Neutrophil (primary cell): ENCODE data around the gene OTUD1.

Experiments used
- H3K27ac ChIP-seq: fragments of 200-600 bp; sonication (generic); 2 replicates; pipeline ENCODE4 v1.5.1; 2016; ENCODE audit warnings: mild to moderate bottlenecking, moderate library complexity
- H3K27me3 ChIP-seq: fragments of 200-600 bp; sonication (generic); 2 replicates; pipeline ENCODE4 v1.6.0; 2016; ENCODE audit warnings: mild to moderate bottlenecking
- H3K36me3 ChIP-seq: fragments of 200-600 bp; sonication (generic); 2 replicates; pipeline ENCODE4 v1.5.1; 2017
- H3K4me1 ChIP-seq, 2 experiments: fragments of 200-600 bp in 1 of 2; sonication (generic) in 1 of 2; 1 replicate in 1 of 2; 2 replicates in 1 of 2; pipeline versions ENCODE4 v1.5.1 to v1.6.1; 2013 to 2016; ENCODE audit warnings: low read depth in 1 of 2, low read length in 1 of 2, mild to moderate bottlenecking in 1 of 2, moderate library complexity in 1 of 2; ENCODE audit not compliant: control insufficient read depth in 1 of 2, insufficient read depth in 1 of 2
- H3K4me3 ChIP-seq, 2 experiments: fragments of 200-600 bp in 1 of 2; sonication (generic) in 1 of 2; 1 replicate in 1 of 2; 2 replicates in 1 of 2; pipeline ENCODE4 v1.5.1; 2013 to 2016; ENCODE audit warnings: low read depth in 1 of 2, low read length in 1 of 2, mild to moderate bottlenecking in 1 of 2, moderate library complexity in 1 of 2
- H3K9me3 ChIP-seq: fragments of 200-600 bp; sonication (generic); 2 replicates; pipeline ENCODE4 v1.5.1; 2016
- TF ChIP-seq, protein P1 (sequence below): fragments of 200-600 bp; sonication (generic); IDR thresholded peaks from 2 replicates; pipeline ENCODE4 v1.5.1; 2016; ENCODE audit warnings: antibody characterized with exemption

OTUD1 gene

DNA sequence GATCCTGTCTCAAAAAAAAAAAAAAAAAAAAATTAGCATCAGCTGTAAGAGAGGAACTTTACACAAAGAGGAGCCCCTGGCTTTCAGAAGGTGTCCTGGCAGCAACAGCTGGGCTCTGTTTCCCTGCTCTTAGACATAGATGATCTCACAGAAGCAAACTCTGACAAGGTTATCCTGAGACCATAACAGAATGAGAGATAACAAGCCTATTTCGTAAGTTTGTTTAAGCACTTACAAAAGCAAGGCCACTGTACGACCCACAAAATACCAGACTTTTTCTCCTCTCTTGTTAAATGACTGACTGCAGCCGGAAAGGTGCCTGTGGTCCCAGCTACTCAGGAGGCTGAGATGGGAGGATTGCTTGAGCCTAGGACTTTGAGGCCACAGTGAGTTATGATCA is 33.3 kb upstream of the OTUD1 start:
- Histone ChIP-seq H3K27ac (no peak overlapping the region), H3K4me1 (no peaks in the 10 kb centered on the region), H3K4me3 (no peak overlapping the region), H3K9me3 (no peaks in the 10 kb centered on the region), H3K27me3 (no peaks in the 10 kb centered on the region), H3K36me3 (no peaks in the 10 kb centered on the region)
- TF ChIP-seq, protein P1, sequence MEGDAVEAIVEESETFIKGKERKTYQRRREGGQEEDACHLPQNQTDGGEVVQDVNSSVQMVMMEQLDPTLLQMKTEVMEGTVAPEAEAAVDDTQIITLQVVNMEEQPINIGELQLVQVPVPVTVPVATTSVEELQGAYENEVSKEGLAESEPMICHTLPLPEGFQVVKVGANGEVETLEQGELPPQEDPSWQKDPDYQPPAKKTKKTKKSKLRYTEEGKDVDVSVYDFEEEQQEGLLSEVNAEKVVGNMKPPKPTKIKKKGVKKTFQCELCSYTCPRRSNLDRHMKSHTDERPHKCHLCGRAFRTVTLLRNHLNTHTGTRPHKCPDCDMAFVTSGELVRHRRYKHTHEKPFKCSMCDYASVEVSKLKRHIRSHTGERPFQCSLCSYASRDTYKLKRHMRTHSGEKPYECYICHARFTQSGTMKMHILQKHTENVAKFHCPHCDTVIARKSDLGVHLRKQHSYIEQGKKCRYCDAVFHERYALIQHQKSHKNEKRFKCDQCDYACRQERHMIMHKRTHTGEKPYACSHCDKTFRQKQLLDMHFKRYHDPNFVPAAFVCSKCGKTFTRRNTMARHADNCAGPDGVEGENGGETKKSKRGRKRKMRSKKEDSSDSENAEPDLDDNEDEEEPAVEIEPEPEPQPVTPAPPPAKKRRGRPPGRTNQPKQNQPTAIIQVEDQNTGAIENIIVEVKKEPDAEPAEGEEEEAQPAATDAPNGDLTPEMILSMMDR = no peak

- Histone ChIP-seq H3K27ac (no peak overlapping the region), H3K27me3 (no peaks in the 10 kb centered on the region), H3K4me1 (no peaks in the 10 kb centered on the region), H3K4me3 (no peak overlapping the region), H3K9me3 (no peaks in the 10 kb centered on the region), H3K36me3 (no peaks in the 10 kb centered on the region)
- TF ChIP-seq, protein P1 = no peak
These were observed 32.5 kb upstream of the OTUD1 start for GRCh38 chr10:23406409-23406808.

DNA sequence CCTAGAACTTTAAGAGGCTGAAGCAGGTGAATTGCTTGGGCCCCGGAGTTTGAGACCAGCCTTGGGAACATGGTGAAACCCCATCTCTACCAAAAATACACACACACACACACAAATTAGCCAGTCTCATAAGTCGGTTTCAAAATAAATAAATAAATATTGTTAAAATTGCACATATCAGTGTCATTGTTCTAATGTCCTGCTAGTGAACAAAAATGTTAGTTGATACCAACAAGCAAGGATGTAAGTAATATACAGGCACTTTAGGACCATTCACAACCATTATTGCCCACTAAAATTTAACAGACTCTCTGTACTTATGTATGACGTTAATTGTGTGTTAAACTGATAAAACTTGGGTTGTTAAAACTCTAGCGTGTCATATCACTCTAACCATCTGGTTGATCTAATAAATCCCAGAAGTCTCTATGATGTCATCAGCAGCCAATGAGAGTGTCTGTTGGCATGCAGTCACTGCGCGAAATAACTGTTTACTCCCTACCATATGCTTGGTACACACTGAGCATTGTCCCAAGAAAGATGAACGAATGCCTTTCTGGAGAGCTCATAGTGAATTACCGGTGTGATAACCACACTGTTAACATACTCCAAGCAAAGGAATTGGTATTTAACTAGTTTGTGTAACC is 30.4 kb upstream of the OTUD1 start:
- H3K9me3 ChIP-seq = no peaks in the 10 kb centered on the region
- TF ChIP-seq, protein P1 = no peak

DNA sequence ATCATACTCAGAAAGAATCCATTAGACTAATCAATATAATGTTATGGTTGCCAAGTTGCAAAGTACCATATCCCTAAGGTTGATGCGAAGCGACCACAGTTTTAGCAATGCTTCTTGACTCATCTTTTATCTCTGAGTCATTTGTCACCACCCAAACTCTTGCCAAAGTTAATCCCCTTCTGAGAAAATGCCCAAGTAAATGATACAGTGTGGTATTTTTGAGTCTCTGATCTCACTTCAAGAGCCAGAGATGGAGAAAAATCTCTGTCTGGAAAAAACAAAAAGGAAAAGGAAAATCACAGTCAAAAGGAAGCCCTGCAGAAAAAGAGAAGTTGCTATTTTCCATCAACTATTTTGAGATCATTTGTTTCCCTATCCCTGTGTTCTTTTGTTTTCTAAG is 26.7 kb upstream of the OTUD1 start:
- Histone ChIP-seq H3K36me3 (no peaks in the 10 kb centered on the region), H3K4me1 (no peaks in the 10 kb centered on the region), H3K9me3 (no peaks in the 10 kb centered on the region), H3K27me3 (peaks cover 18% of the 10 kb centered on the region), H3K4me3 (no peak overlapping the region), H3K27ac (no peak overlapping the region)
- TF ChIP-seq, protein P1 = no peak

More for the DNA sequence above, 30.4 kb upstream of the OTUD1 start:
- no peaks in the 10 kb centered on the region for H3K4me1 ChIP-seq
- H3K27ac ChIP-seq = no peak overlapping the region
- peaks cover 4% of the 10 kb centered on the region for H3K27me3 ChIP-seq
- no peak overlapping the region for H3K4me3 ChIP-seq
- no peaks in the 10 kb centered on the region for H3K36me3 ChIP-seq

DNA sequence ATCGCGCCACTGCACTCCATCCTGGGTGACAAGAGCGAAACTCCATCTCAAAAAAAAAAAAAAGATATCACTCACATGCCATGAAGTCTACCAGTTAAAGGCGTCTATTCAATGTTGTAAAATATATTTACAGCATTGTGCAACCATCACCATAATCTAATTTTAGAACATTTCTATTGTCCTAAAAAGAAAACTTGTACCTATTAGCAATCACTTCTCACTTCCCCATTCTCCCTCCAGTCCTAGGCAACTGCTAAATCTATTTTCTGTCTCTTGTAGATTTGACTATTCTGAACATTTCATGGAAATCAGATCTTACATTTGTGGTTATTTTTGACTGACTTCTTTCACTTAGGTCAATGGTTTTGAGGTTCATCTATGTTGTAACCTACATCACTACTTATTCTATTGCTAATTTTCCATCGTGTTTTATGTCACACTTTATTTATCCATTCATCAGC is 25.2 kb upstream of the OTUD1 start:
- Histone ChIP-seq H3K9me3 (no peaks in the 10 kb centered on the region), H3K4me3 (no peak overlapping the region), H3K4me1 (no peaks in the 10 kb centered on the region), H3K27ac (no peak overlapping the region), H3K36me3 (no peaks in the 10 kb centered on the region), H3K27me3 (peaks cover 18% of the 10 kb centered on the region)
- TF ChIP-seq, protein P1 = no peak
